ENCODE data around the gene MRAP. TPM values are rescaled to one million over a fixed set of nuclear protein-coding genes. Genes with fewer than 3 reads are reported as not detected.
A peak's percentile ranks its signal among the peaks of the same experiment; 100 is the strongest.

Gene MRAP
- total and polyA plus RNA-seq, 10 of the 15 experiments (the other 5 are each of a cell fraction or from before 2014, with no cell fraction given), result 0.34 to 1.2 TPM; not detected in 8

DNA sequence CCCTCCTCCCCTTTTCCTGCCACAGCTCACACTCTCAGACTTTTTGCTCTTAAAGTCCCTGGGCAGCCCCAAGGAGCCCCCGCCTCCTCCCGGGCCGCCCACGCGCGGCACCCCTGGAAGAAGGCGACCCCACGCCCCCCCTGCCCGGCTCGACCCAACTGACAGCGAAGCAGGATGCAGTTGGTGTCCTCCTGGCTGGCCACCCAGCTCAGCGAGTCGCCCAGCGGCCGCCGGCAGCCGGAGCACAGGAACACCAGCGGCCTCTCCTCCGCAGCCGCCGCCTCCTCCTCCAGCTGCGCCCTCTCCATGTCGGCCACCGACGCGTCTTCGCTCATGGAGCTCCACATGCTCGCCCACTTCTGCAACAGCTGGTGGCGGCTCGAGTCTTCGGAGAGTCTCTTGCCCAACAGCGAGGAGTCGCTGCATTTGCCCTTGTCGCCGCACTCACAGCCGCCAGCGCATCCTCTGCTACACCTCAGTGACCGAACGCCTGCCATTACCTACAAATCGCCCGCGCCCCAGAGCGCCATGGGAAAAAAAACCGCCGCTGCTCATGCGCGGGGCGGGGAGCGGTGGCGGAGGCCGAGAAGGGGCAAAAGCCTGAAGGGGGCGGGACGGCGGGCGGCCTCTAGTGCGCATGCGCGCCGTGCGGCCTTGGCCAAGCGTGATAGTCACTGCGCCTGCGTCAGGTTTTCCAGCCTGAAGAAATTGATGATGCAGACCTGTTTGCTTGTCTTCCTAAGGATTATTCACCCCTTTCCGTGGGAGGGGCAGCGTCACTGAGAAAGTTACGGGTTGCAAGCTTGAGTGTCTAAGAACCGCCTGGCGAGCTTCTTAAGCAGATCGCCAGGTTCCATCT is 19.9 kb upstream of the MRAP start, which contains the start of gene MIS18A:
Gene MIS18A (minus strand): TSS at position 532 of the 859 bp plus-strand sequence. CDS start 35 bp downstream, at position 497.
- Histone ChIP-seq H2AFZ (ENCODE audit: control insufficient read depth, low read depth, low read length) (peak within 1 kb of the TSS; percentile 99), H3K4me3 (peak within 1 kb of the TSS; percentile 68), H3K4me1 (ENCODE audit: control insufficient read depth, insufficient read depth, low read length) (peaks cover 5% of the 10 kb centered on the region; the same call in 1 of the 2 replicates), H3K9me3 (replicated peaks; ENCODE audit: control insufficient read depth, insufficient read depth, low read length) (no peaks in the 10 kb centered on the region), H3K4me2 (ENCODE audit: control insufficient read depth, insufficient read depth) (peak within 1 kb of the TSS; percentile 93), H3K27ac (ENCODE audit: control insufficient read depth, insufficient read depth) (peak within 1 kb of the TSS; percentile 68), H3K36me3 (ENCODE audit: control insufficient read depth in 2 of 2, insufficient read depth in 2 of 2, low read length in 1 of 2) (peaks cover 0 to 1% of the 10 kb centered on the region in 2 experiments; a peak in 1 of 4 replicates), H3K27me3 (replicated peaks in 1 of 2; ENCODE audit: control insufficient read depth in 2 of 2, insufficient read depth in 2 of 2, low read length in 1 of 2) (no peaks in the 10 kb centered on the region), H3K79me2 (ENCODE audit: control insufficient read depth, insufficient read depth, low read length) (peaks cover 14% of the 10 kb centered on the region), H3K9ac (ENCODE audit: control insufficient read depth, insufficient read depth, low read length) (peak within 1 kb of the TSS; percentile 92), H4K20me1 (ENCODE audit: control insufficient read depth, insufficient read depth) (no peaks in the 10 kb centered on the region)
- ChIA-PET CTCF (interaction anchor here (0.6 kb wide), 1 partner anchor 268 kb away, joined by 3 read pairs; no protein-coding TSS in a partner anchor), RAD21 (ENCODE audit: unreplicated experiment) (interaction anchor here (1.0 kb wide), 1 partner anchor 545 kb away, joined by 3 read pairs; no protein-coding TSS in a partner anchor), POLR2A (interaction anchor here (1.5 kb wide), 1 partner anchor 9 kb away, joined by 4 read pairs; no protein-coding TSS in a partner anchor), SMC1A (ENCODE audit: uncharacterized antibody, unreplicated experiment) (no interaction called here)
- intact Hi-C loops (cut with micrococcal nuclease; ENCODE audit: unreplicated experiment) (no loop called here), in situ Hi-C loops (cut with MboI) (no loop called here)
- peak; percentile 73 for DNase-seq (ENCODE audit: low read depth, low spot score)
- 2% methylated on average over 56 of the region's 69 CpGs for WGBS (ENCODE audit: insufficient coverage, insufficient replicate concordance, low lambda C conversion rate, missing lambda C conversion rate)
- ATAC-seq, result peak; percentile 99
- BruUV-seq (replicated peaks), result no TSS peak
- FAIRE-seq, result peak; percentile 97
- TF ChIP-seq TCF7 (IDR thresholded peaks at IDR 0.05; ENCODE audit: borderline replicate concordance) (no peak), NFIC (IDR thresholded peaks at IDR 0.05; ENCODE audit: low read depth, low read length) (no peak), BHLHE40 (IDR thresholded peaks at IDR 0.05; ENCODE audit: borderline replicate concordance in 1 of 2, low read depth in 2 of 2, low read length in 1 of 2) (peak; percentile 29 to 74; a peak in 2 of 4 replicates), SMARCA5 (IDR thresholded peaks at IDR 0.05) (no peak), KDM1A (IDR thresholded peaks at IDR 0.05; ENCODE audit: borderline replicate concordance) (no peak), ZZZ3 (IDR thresholded peaks at IDR 0.05; ENCODE audit: control insufficient read depth, insufficient read length, low read depth) (no peak), TCF12 (IDR thresholded peaks at IDR 0.05; ENCODE audit: low read depth, low read length) (no peak), CREB1 (IDR thresholded peaks at IDR 0.05; ENCODE audit: low read depth) (no peak), RFX5 (IDR thresholded peaks at IDR 0.05; ENCODE audit: low read depth, low read length) (no peak), HDAC2 (IDR thresholded peaks at IDR 0.05) (peak; percentile 98), SRF (IDR thresholded peaks at IDR 0.05; ENCODE audit: low read depth in 2 of 2, low read length in 2 of 2) (0 out of 4 replicates have a peak, but pooled peaks of 1 of the 2 experiments have one; percentile 30)
- TF ChIP-seq, protein P1, sequence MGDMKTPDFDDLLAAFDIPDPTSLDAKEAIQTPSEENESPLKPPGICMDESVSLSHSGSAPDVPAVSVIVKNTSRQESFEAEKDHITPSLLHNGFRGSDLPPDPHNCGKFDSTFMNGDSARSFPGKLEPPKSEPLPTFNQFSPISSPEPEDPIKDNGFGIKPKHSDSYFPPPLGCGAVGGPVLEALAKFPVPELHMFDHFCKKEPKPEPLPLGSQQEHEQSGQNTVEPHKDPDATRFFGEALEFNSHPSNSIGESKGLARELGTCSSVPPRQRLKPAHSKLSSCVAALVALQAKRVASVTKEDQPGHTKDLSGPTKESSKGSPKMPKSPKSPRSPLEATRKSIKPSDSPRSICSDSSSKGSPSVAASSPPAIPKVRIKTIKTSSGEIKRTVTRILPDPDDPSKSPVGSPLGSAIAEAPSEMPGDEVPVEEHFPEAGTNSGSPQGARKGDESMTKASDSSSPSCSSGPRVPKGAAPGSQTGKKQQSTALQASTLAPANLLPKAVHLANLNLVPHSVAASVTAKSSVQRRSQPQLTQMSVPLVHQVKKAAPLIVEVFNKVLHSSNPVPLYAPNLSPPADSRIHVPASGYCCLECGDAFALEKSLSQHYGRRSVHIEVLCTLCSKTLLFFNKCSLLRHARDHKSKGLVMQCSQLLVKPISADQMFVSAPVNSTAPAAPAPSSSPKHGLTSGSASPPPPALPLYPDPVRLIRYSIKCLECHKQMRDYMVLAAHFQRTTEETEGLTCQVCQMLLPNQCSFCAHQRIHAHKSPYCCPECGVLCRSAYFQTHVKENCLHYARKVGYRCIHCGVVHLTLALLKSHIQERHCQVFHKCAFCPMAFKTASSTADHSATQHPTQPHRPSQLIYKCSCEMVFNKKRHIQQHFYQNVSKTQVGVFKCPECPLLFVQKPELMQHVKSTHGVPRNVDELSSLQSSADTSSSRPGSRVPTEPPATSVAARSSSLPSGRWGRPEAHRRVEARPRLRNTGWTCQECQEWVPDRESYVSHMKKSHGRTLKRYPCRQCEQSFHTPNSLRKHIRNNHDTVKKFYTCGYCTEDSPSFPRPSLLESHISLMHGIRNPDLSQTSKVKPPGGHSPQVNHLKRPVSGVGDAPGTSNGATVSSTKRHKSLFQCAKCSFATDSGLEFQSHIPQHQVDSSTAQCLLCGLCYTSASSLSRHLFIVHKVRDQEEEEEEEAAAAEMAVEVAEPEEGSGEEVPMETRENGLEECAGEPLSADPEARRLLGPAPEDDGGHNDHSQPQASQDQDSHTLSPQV (IDR thresholded peaks at IDR 0.05), result no peak
- TF ChIP-seq, protein P2, sequence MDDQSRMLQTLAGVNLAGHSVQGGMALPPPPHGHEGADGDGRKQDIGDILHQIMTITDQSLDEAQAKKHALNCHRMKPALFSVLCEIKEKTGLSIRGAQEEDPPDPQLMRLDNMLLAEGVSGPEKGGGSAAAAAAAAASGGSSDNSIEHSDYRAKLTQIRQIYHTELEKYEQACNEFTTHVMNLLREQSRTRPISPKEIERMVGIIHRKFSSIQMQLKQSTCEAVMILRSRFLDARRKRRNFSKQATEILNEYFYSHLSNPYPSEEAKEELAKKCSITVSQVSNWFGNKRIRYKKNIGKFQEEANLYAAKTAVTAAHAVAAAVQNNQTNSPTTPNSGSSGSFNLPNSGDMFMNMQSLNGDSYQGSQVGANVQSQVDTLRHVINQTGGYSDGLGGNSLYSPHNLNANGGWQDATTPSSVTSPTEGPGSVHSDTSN (IDR thresholded peaks at IDR 0.05; ENCODE audit: insufficient replicate concordance, low read depth, low read length), result no peak
- TF ChIP-seq, protein P3, sequence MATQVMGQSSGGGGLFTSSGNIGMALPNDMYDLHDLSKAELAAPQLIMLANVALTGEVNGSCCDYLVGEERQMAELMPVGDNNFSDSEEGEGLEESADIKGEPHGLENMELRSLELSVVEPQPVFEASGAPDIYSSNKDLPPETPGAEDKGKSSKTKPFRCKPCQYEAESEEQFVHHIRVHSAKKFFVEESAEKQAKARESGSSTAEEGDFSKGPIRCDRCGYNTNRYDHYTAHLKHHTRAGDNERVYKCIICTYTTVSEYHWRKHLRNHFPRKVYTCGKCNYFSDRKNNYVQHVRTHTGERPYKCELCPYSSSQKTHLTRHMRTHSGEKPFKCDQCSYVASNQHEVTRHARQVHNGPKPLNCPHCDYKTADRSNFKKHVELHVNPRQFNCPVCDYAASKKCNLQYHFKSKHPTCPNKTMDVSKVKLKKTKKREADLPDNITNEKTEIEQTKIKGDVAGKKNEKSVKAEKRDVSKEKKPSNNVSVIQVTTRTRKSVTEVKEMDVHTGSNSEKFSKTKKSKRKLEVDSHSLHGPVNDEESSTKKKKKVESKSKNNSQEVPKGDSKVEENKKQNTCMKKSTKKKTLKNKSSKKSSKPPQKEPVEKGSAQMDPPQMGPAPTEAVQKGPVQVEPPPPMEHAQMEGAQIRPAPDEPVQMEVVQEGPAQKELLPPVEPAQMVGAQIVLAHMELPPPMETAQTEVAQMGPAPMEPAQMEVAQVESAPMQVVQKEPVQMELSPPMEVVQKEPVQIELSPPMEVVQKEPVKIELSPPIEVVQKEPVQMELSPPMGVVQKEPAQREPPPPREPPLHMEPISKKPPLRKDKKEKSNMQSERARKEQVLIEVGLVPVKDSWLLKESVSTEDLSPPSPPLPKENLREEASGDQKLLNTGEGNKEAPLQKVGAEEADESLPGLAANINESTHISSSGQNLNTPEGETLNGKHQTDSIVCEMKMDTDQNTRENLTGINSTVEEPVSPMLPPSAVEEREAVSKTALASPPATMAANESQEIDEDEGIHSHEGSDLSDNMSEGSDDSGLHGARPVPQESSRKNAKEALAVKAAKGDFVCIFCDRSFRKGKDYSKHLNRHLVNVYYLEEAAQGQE (IDR thresholded peaks at IDR 0.05; ENCODE audit: low read depth, low read length), result no peak
